Activated naive CD4-positive, alpha-beta T cell treated with anti-CD3 and anti-CD28 coated beads, Interleukin-2, amount 10 ng/mL, durations not matched to agents 7 days and 5 days (primary cell): ENCODE measurements around the gene CRAMP1.

ENCODE experiments used
- CTCF ChIA-PET: fragments of 350-600 bp; sonication (Branson Sonifier 250); formaldehyde crosslinking; loops from one replicate; lab custom pipeline; 2021; ENCODE audit warnings: antibody characterized with exemption; lab: Charles Lee
- DNase-seq: peaks from one replicate; pipeline ENCODE4 v3.0.0-alpha.2; 2020
- H3K27ac Mint-ChIP-seq: one replicate; pipeline ENCODE4 v1.8.0; 2021; ENCODE audit warnings: mild to moderate bottlenecking, moderate library complexity, mixed read lengths
- H3K27me3 Mint-ChIP-seq: one replicate; pipeline ENCODE4 v1.8.0; 2021; ENCODE audit warnings: mild to moderate bottlenecking, mixed read lengths
- H3K36me3 Mint-ChIP-seq: one replicate; pipeline ENCODE4 v1.8.0; 2021; ENCODE audit warnings: mixed read lengths
- H3K4me1 Mint-ChIP-seq: one replicate; pipeline ENCODE4 v1.8.0; 2021; ENCODE audit warnings: mixed read lengths
- H3K4me3 Mint-ChIP-seq: one replicate; pipeline ENCODE4 v1.8.0; 2021; ENCODE audit warnings: mild to moderate bottlenecking, moderate library complexity, mixed read lengths
- H3K9me3 Mint-ChIP-seq: one replicate; pipeline ENCODE4 v1.8.0; 2021; ENCODE audit warnings: mixed read lengths

The CRAMP1 gene

DNA sequence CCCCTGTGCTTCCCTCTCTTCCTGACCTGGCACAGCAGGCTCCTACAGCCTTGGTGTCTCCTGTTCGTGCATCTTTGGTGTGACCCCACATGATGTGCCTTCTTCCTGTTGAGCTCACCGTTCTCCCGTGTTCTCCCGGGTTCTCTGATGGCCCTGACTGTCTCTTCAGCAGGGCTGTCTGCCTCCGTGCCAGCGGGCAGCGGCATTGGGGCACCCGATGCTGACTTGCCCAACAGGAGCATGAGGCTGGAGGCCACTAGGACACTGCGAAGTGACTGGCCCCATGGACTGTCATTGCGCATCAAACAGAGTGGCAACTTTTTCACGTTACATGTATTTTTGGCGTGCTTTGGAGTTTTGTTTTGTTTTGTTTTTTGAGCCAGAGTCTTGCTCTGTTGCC lies 22.4 kb downstream of the CRAMP1 start:
- Mint-ChIP-seq H3K4me1 (peaks cover 1% of the 10 kb centered on the region), H3K27me3 (no peaks in the 10 kb centered on the region), H3K9me3 (no peaks in the 10 kb centered on the region), H3K4me3 (no peak overlapping the region), H3K36me3 (peaks cover 40% of the 10 kb centered on the region), H3K27ac (no peak overlapping the region)
- CTCF ChIA-PET = no interaction called here
- DNase-seq = no peak

DNA sequence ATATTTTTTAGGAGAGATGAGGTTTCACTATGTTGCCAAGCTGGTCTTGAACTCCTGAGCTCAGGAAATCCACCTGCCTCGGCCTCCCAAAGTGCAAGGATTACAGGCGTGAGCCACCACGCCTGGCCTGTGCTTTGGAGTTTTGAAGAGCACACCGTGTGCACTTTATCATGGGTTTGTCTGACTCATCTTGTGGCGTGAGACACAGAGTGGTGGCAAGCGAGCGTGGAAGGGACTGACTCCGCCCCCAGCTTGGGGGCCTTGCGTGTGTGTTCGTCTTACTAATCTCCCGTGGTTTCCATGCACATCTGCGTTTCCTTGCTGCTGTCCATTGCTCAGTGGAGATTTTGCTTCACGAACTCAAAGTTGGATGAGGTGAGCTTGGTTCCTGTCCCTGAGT lies 22.9 kb downstream of the CRAMP1 start:
- Mint-ChIP-seq H3K9me3 (no peaks in the 10 kb centered on the region), H3K27me3 (no peaks in the 10 kb centered on the region), H3K4me3 (no peak overlapping the region), H3K27ac (no peak overlapping the region), H3K4me1 (peaks cover 4% of the 10 kb centered on the region), H3K36me3 (peaks cover 40% of the 10 kb centered on the region)
- no peak for DNase-seq
- CTCF ChIA-PET = no interaction called here

DNA sequence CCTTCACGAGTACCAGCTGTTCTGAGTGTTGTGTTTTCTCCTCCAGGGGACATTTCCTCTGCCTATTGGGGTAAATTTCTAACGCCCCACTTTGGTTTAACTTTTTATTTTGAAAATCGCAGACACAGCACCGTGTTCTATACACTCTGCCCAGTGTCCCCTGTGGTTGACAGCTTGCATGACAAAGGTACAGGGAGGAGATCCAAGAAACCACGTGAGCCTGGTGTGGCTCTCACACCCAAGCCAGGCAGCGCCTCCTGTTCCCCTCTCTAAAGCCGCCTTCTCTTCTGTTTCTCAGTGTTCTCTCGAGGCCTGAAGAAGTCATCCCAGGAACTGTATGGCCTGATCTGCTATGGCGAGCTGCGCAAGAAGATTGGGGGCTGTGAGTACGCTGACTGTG lies 25.4 kb downstream of the CRAMP1 start:
- Mint-ChIP-seq H3K9me3 (no peaks in the 10 kb centered on the region), H3K4me3 (no peak overlapping the region), H3K36me3 (peaks cover 46% of the 10 kb centered on the region), H3K27ac (no peak overlapping the region), H3K4me1 (peaks cover 14% of the 10 kb centered on the region), H3K27me3 (no peaks in the 10 kb centered on the region)
- DNase-seq = no peak
- CTCF ChIA-PET = no interaction called here

DNA sequence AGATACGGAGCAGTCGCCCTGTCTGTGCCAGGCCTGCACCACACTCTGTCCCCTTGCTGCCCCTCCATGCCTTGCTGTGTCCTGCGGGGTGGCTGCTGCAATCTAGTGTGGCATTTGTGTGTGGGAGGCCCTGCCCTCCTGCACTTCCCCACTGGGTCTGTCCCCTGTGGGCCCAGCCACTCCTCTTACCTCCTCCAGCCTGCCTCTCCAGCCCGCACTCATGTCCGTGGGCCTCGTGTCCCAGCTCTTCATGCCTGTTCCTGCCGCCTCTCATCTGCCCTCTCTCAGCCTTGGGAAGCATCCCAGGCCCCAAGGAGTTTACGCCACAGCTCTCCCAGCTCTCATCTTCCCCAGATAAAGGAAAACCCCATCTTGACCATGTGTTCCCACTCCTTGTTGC lies 26.6 kb downstream of the CRAMP1 start:
- H3K4me3 Mint-ChIP-seq = no peak overlapping the region
- CTCF ChIA-PET = no interaction called here

DNA sequence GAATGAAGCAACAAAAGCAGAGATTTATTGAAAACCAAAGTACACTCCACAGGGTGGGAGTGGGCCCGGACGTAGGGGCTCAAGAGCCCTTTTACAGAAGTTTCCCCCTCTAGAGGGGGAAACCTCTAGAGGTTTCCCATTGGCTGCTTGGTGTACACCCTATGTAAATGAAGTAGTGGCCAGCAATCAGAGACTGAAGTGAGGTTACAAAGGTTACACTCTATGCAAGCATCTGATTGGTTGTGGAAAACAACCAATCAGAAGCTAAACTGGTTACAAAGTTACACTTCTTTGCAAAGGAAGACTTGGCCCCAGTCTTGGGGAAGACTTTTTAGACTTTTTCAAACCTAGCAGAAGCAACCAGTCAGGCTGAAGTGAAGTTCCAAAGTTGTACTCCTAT lies 27.1 kb downstream of the CRAMP1 start:
- Mint-ChIP-seq H3K27ac (no peak overlapping the region), H3K4me3 (no peak overlapping the region), H3K36me3 (peaks cover 48% of the 10 kb centered on the region), H3K27me3 (no peaks in the 10 kb centered on the region), H3K4me1 (peaks cover 15% of the 10 kb centered on the region), H3K9me3 (no peaks in the 10 kb centered on the region)
- CTCF ChIA-PET = no interaction called here
- DNase-seq = no peak

More for the DNA sequence above, 26.6 kb downstream of the CRAMP1 start:
- DNase-seq = no peak
- H3K36me3 Mint-ChIP-seq = peaks cover 48% of the 10 kb centered on the region
- no peaks in the 10 kb centered on the region for H3K27me3 Mint-ChIP-seq
- H3K9me3 Mint-ChIP-seq = no peaks in the 10 kb centered on the region
- no peak overlapping the region for H3K27ac Mint-ChIP-seq
- H3K4me1 Mint-ChIP-seq = peaks cover 14% of the 10 kb centered on the region

DNA sequence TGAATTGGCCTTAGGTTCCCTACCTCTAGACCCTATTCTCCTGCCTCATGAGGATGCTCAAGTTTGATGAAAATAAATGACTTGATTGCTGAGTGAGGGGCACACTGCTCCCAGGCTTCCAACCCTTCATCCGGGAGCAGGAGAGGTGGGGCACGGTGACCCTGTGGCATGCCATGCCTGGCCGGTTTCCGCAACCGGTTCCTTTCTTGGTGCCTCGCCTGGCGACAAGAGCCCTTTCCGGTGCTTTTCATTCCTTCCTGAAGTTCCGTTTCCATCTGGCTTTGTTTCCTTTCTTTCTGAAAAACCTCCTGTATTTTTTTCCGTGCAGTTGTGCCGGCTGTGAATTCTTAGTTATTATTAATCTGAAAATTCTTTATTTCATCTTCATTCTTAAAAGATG lies 27.7 kb downstream of the CRAMP1 start:
- CTCF ChIA-PET = no interaction called here

DNA sequence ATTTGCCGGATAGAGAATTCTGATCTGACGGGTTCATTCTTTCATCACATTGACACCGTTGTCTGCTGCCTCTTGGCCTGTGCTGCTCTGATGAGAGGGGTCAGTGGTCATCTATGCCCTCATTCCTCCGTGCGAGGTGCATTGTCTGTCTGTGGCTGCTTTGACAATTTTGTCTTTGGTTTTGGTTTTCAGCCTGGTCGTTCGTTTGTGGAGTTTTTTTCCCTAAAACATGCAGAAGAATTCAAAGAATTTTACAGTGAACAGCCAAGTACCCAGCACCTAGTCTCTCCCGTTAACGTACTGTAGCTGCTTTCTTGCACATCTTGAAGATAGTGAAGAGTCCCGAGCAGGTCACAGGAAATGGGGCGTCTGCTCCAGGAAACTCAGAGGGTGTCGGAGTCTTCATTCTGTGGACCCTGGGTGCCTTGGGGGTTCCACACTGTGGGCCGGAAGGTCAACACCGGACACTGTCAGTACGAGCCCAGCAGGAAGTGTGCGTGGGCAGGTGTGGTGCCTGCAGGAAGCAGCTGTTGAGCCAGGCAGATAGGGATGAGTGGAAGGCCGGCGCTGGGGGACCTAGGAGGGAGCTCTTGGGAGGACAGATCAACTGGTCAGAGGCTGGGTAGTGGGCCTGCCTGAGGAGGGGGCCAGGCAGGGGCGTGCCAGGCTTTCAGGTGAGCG lies 28.2 kb downstream of the CRAMP1 start:
- H3K4me1 Mint-ChIP-seq = peaks cover 25% of the 10 kb centered on the region
- H3K9me3 Mint-ChIP-seq = no peaks in the 10 kb centered on the region
- H3K27ac Mint-ChIP-seq = no peak overlapping the region
- no peak overlapping the region for H3K4me3 Mint-ChIP-seq
- peaks cover 45% of the 10 kb centered on the region for H3K36me3 Mint-ChIP-seq
- DNase-seq = no peak
- CTCF ChIA-PET = interaction anchor here (0.7 kb wide), 1 partner anchor 65 kb away, joined by 3 read pairs; the partner anchor contains the start of gene MAPK8IP3
- H3K27me3 Mint-ChIP-seq = no peaks in the 10 kb centered on the region

More for the DNA sequence above, 27.7 kb downstream of the CRAMP1 start:
- no peak for DNase-seq
- no peak overlapping the region for H3K4me3 Mint-ChIP-seq
- H3K36me3 Mint-ChIP-seq = peaks cover 47% of the 10 kb centered on the region
- H3K4me1 Mint-ChIP-seq = peaks cover 21% of the 10 kb centered on the region
- no peaks in the 10 kb centered on the region for H3K27me3 Mint-ChIP-seq
- no peaks in the 10 kb centered on the region for H3K9me3 Mint-ChIP-seq
- no peak overlapping the region for H3K27ac Mint-ChIP-seq

DNA sequence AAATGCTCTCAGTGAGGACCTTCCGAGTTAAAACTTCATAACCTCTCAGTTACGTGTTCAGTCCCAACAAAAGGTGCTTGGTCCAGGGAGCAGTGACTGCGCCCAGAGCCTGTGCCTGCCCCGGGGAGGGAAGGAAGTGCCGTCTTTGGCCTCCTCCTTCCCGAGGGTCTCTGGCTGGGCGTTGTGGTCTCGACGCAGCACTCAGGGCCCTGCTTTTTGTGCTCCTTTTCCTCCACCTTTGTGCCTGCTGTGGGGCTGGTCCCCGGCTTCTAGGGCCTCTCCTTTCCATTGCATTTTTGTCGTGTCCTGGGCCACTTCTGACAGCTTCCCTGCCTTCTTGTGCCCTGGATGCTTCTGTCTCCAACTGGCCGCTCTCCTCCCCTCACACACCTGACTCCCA lies 29.1 kb downstream of the CRAMP1 start:
- Mint-ChIP-seq H3K4me3 (no peak overlapping the region), H3K27ac (no peak overlapping the region), H3K36me3 (peaks cover 53% of the 10 kb centered on the region), H3K9me3 (no peaks in the 10 kb centered on the region), H3K27me3 (no peaks in the 10 kb centered on the region), H3K4me1 (peaks cover 33% of the 10 kb centered on the region)
- no peak for DNase-seq
- CTCF ChIA-PET = interaction anchor here (0.7 kb wide), 1 partner anchor 65 kb away, joined by 3 read pairs; the partner anchor contains the start of gene MAPK8IP3

DNA sequence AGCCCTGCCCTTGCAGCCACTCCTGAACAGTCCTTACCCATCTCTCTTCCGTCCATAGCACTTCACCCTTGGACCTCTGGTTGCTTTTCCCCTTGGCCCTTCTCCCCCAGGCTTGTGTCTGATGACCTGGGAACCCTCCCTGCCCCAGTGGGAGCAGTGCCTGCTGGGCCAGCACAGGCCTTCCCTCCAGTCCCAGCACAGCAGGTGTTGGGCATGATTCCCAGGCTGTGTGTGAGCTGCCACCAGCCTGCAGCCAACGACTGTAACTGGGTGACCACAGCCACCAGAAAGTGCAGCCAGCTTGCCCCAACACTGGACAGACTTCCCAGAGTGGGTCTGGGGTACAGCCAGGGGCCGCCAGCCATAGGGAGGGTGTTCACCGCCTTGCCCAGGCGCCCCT lies 30.0 kb downstream of the CRAMP1 start:
- H3K4me3 Mint-ChIP-seq = no peak overlapping the region
- CTCF ChIA-PET = no interaction called here
- no peaks in the 10 kb centered on the region for H3K9me3 Mint-ChIP-seq
- H3K27me3 Mint-ChIP-seq = no peaks in the 10 kb centered on the region
- DNase-seq = no peak
- H3K36me3 Mint-ChIP-seq = peaks cover 57% of the 10 kb centered on the region
- H3K27ac Mint-ChIP-seq = peak overlapping the region; percentile 19
- H3K4me1 Mint-ChIP-seq = peaks cover 40% of the 10 kb centered on the region

DNA sequence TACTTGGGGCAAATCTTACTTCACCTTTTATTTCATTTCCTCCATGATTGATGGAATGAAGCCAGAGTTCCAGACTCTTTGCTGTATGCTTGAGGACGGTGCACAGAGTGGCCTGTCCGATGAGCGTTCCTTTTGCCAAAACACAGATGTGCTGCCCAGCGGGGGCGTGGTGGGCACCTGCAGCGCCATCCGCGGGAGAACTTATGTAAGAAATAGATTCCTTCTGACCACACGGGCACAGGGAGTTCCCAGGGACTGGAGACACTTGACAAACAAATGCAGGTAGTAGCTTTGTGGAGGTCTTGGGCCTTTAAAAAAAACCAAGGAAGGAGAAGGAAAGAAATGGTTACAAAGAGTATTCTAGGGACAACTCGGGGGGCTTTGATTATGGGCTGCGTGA lies 30.6 kb downstream of the CRAMP1 start:
- H3K36me3 Mint-ChIP-seq = peaks cover 58% of the 10 kb centered on the region

DNA sequence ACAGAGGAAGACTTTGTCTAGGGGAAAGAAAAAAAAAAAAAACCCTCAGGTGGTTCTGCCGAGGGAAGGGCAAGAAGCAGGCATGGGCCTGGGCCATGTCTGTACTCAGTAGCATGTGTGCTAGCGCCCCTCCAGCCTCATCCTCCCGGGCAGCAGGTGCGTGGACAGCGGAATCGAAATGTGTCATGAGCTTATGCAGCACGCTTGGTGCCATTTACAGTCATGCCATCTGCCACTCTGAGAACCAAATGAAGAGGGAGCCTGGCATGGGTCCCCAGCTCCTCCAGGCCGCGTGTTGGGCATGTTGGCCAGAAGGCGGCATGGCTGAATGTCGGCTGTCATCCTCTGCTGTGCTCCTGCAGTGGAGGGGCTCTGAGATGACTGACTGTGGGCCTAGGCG lies 31.4 kb downstream of the CRAMP1 start:
- H3K27me3 Mint-ChIP-seq = no peaks in the 10 kb centered on the region
- peaks cover 44% of the 10 kb centered on the region for H3K4me1 Mint-ChIP-seq
- no peaks in the 10 kb centered on the region for H3K9me3 Mint-ChIP-seq
- CTCF ChIA-PET = interaction anchor here (0.6 kb wide), 1 partner anchor 317 kb away, joined by 3 read pairs; no protein-coding TSS in a partner anchor
- no peak overlapping the region for H3K27ac Mint-ChIP-seq
- H3K36me3 Mint-ChIP-seq = peaks cover 56% of the 10 kb centered on the region
- no peak overlapping the region for H3K4me3 Mint-ChIP-seq
- DNase-seq = no peak

More for the DNA sequence above, 30.6 kb downstream of the CRAMP1 start:
- Mint-ChIP-seq H3K9me3 (no peaks in the 10 kb centered on the region), H3K27me3 (no peaks in the 10 kb centered on the region), H3K4me1 (peaks cover 42% of the 10 kb centered on the region), H3K4me3 (no peak overlapping the region), H3K27ac (peak overlapping the region; percentile 25)
- CTCF ChIA-PET = no interaction called here
- DNase-seq = no peak

DNA sequence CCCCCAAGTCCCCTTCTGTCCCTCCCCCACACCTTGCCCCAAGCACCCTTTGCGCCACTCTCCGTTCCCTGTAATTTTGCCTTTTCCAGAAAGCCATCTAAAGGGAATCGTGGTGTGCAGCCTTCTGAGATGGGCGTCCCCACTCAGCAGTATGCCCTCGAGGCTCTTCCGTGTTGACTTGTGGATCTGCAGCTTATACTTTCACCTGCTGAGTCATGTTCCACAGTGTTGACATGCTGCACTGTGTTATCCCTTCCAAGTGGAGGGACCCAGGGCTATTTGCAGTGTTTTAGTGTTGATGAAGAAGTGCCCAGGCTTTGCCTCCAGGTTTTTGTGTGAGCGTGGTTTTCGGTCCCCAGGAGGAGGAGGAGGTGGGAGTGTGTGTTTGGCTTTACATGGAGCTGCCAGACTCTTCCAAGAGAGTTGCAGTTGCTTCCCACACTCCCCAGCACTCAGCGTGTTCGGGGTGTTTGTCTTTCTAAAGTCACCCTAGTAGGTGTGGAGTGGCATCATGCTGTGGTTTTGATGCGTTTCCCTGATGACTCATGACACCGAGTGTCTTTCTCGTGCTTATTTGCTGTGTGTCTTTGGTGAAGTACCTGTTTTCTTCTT lies 33.9 kb downstream of the CRAMP1 start:
- CTCF ChIA-PET = no interaction called here
- peaks cover 30% of the 10 kb centered on the region for H3K4me1 Mint-ChIP-seq
- H3K27me3 Mint-ChIP-seq = no peaks in the 10 kb centered on the region
- H3K9me3 Mint-ChIP-seq = no peaks in the 10 kb centered on the region
- DNase-seq = peak; percentile 57
- H3K4me3 Mint-ChIP-seq = no peak overlapping the region
- H3K36me3 Mint-ChIP-seq = peaks cover 49% of the 10 kb centered on the region
- H3K27ac Mint-ChIP-seq = peak overlapping the region; percentile 80

DNA sequence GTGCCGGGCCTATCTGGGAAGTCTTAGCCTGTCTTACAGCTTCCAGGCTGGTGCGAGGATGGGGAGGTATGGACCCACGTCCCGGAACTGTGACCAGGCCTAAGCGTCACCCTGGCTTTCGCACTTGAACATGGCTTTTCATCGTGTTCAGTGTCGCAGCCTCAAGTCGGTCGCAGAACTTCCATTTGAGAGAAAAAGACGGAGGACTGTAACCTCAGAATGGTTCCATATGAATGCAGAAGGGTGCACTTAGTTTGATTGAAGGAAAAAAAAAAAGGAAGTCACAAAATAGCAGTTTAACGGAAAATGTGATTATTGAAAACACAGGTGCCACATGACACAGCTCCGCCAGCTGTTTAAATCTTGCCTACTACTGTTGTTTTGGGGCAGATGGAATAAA lies 35.7 kb downstream of the CRAMP1 start:
- Mint-ChIP-seq H3K36me3 (peaks cover 51% of the 10 kb centered on the region), H3K27me3 (no peaks in the 10 kb centered on the region), H3K27ac (no peak overlapping the region), H3K4me1 (peaks cover 30% of the 10 kb centered on the region), H3K4me3 (no peak overlapping the region), H3K9me3 (no peaks in the 10 kb centered on the region)
- CTCF ChIA-PET = interaction anchor here (1.6 kb wide), 1 partner anchor 58 kb away, joined by 6 read pairs; the partner anchor contains the start of gene MAPK8IP3
- no peak for DNase-seq

DNA sequence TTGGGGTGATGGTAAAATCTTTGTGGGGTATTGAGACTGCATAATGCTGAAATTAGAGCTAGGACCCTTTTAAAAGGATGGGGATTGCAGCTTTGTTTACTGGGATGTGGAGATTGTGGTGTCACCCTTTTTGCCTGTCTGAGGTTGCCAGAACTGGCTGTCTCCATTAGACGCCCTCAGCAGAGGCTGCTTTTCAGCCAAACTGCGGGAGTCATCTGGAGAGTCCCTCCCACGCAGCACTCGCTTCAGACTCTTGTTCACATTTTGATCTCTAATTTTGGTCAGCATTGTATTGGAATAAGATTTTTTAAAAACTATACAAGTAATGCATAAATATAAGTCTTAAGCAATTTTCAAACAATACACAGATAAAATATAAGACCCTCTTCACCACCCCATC lies 38.0 kb downstream of the CRAMP1 start:
- no peaks in the 10 kb centered on the region for H3K27me3 Mint-ChIP-seq
- no peak for DNase-seq
- H3K4me1 Mint-ChIP-seq = peaks cover 21% of the 10 kb centered on the region
- CTCF ChIA-PET = interaction anchor here (0.6 kb wide), 1 partner anchor 209 kb away, joined by 3 read pairs; no protein-coding TSS in a partner anchor
- peaks cover 47% of the 10 kb centered on the region for H3K36me3 Mint-ChIP-seq
- no peak overlapping the region for H3K27ac Mint-ChIP-seq
- no peaks in the 10 kb centered on the region for H3K9me3 Mint-ChIP-seq
- no peak overlapping the region for H3K4me3 Mint-ChIP-seq
